IMR-90 (cell line): ENCODE measurements around the gene ASPN. TPM values are rescaled to one million over a fixed set of nuclear protein-coding genes. Genes with fewer than 3 reads are reported as not detected.

ENCODE experiments used
- ATAC-seq: fragments of 200-7000 bp; cut with Tn5 transposase; 2 replicates; pipeline ENCODE4 v1.9.1; 2020; ENCODE audit warnings: low read depth, mild to moderate bottlenecking, moderate library complexity
- BruUV-seq: library from RNA; stranded (reverse); fragments of 400-500 nt; replicated peaks from 2 replicates; lab custom pipeline; 2021; lab: Mats Ljungman, UMichigan
- CTCF ChIA-PET: fragments of 300-600 bp; formaldehyde crosslinking; extraction: SDS; loops from one replicate; lab custom pipeline; 2021; ENCODE audit warnings: antibody characterized with exemption; lab: Yijun Ruan, JAX
- POLR2A ChIA-PET: fragments of 300-600 bp; sonication (Branson Sonifier 250); formaldehyde crosslinking; loops from one replicate; lab custom pipeline; 2022; ENCODE audit warnings: antibody characterized with exemption; ENCODE audit not compliant: unreplicated experiment; lab: Charles Lee
- DNase-seq: peaks from one replicate; pipeline ENCODE4 v3.0.0; 2013
- H2AFZ ChIP-seq: replicated peaks from 2 replicates; pipeline ENCODE3; 2013; ENCODE audit warnings: low read length, mild to moderate bottlenecking; ENCODE audit not compliant: poor library complexity
- H2AK5ac ChIP-seq: 2 replicates; pipeline ENCODE4 v1.6.1; 2013; ENCODE audit warnings: low read depth, low read length, inconsistent platforms
- H2AK9ac ChIP-seq: replicated peaks from 2 replicates; pipeline ENCODE3; 2013; ENCODE audit warnings: mild to moderate bottlenecking, low read depth, low read length, moderate library complexity; ENCODE audit not compliant: poor library complexity
- H2BK120ac ChIP-seq: 2 replicates; pipeline ENCODE4 v1.6.1; 2013; ENCODE audit warnings: low read depth, low read length, inconsistent platforms
- H2BK15ac ChIP-seq: 3 replicates; pipeline ENCODE4 v1.6.1; 2013; ENCODE audit warnings: low read depth, low read length, inconsistent platforms
- H2BK20ac ChIP-seq: 2 replicates; pipeline ENCODE4 v1.6.1; 2013; ENCODE audit warnings: low read depth, mild to moderate bottlenecking, inconsistent platforms, low read length, moderate library complexity
- H2BK5ac ChIP-seq: 2 replicates; pipeline ENCODE4 v1.6.1; 2013; ENCODE audit warnings: mild to moderate bottlenecking, low read depth, low read length, inconsistent platforms; ENCODE audit not compliant: poor library complexity, severe bottlenecking
- H3K14ac ChIP-seq: replicated peaks from 2 replicates; pipeline ENCODE4 v1.6.1; 2013; ENCODE audit warnings: low read depth, low read length, inconsistent platforms
- H3K18ac ChIP-seq: 2 replicates; pipeline ENCODE4 v1.6.1; 2013; ENCODE audit warnings: low read depth, low read length, control low read depth
- H3K23ac ChIP-seq: 2 replicates; pipeline ENCODE4 v1.6.1; 2013; ENCODE audit warnings: low read depth, low read length, inconsistent platforms
- H3K27ac ChIP-seq: 2 replicates; pipeline ENCODE4 v1.5.1; 2013; ENCODE audit warnings: mild to moderate bottlenecking, control low read depth, low read length; ENCODE audit not compliant: insufficient read depth
- H3K27me3 ChIP-seq: 2 replicates; pipeline ENCODE4 v1.6.1; 2013; ENCODE audit warnings: low read length; ENCODE audit not compliant: control insufficient read depth, insufficient read depth
- H3K36me3 ChIP-seq: 2 replicates; pipeline ENCODE4 v1.6.1; 2013; ENCODE audit warnings: low read length, mixed read lengths; ENCODE audit not compliant: control insufficient read depth, insufficient read depth
- H3K4ac ChIP-seq: 2 replicates; pipeline ENCODE4 v1.6.1; 2013; ENCODE audit warnings: low read depth, low read length, inconsistent platforms
- H3K4me1 ChIP-seq: 2 replicates; pipeline ENCODE4 v1.6.1; 2013; ENCODE audit warnings: low read length, mixed read lengths; ENCODE audit not compliant: control insufficient read depth, insufficient read depth
- H3K4me2 ChIP-seq: 2 replicates; pipeline ENCODE4 v1.6.1; 2013; ENCODE audit warnings: low read depth, mild to moderate bottlenecking, control low read depth, low read length, moderate library complexity
- H3K4me3 ChIP-seq: 2 replicates; pipeline ENCODE4 v1.5.1; 2013; ENCODE audit warnings: low read depth, mild to moderate bottlenecking, control low read depth, low read length, moderate library complexity; ENCODE audit not compliant: insufficient read depth
- H3K56ac ChIP-seq: 2 replicates; pipeline ENCODE4 v1.6.1; 2013; ENCODE audit warnings: low read length, inconsistent platforms; ENCODE audit not compliant: insufficient read depth; ENCODE audit errors: extremely low read depth
- H3K79me1 ChIP-seq, 2 experiments: 2 replicates each; pipeline ENCODE4 v1.6.1; 2013; ENCODE audit warnings: low read length in 2 of 2, inconsistent platforms in 1 of 2, low read depth in 1 of 2
- H3K9ac ChIP-seq: 2 replicates; pipeline ENCODE4 v1.6.1; 2013; ENCODE audit warnings: low read depth, low read length, control low read depth
- H3K9me1 ChIP-seq: 2 replicates; pipeline ENCODE4 v1.6.1; 2013; ENCODE audit warnings: low read length, inconsistent platforms; ENCODE audit not compliant: insufficient read depth
- H3K9me3 ChIP-seq: 2 replicates; pipeline ENCODE4 v1.6.1; 2013; ENCODE audit warnings: low read length; ENCODE audit not compliant: control insufficient read depth, insufficient read depth
- H4K20me1 ChIP-seq: 2 replicates; pipeline ENCODE4 v1.6.1; 2013; ENCODE audit warnings: low read length, inconsistent platforms; ENCODE audit not compliant: insufficient read depth
- H4K5ac ChIP-seq: 2 replicates; pipeline ENCODE4 v1.6.1; 2013; ENCODE audit warnings: mild to moderate bottlenecking, low read depth, low read length, control low read depth
- H4K8ac ChIP-seq, 2 experiments: 2 replicates each; pipeline ENCODE4 v1.6.1; 2013; ENCODE audit warnings: low read depth in 2 of 2, low read length in 2 of 2, control low read depth in 1 of 2, inconsistent platforms in 1 of 2
- H4K91ac ChIP-seq: 2 replicates; pipeline ENCODE4 v1.6.1; 2013; ENCODE audit warnings: low read depth, low read length, inconsistent platforms; ENCODE audit not compliant: insufficient read depth
- ELK1 ChIP-seq: fragments of 150-350 bp; IDR thresholded peaks from 2 replicates; pipeline ENCODE4 v1.6.1; 2016; ENCODE audit warnings: low read depth, mild to moderate bottlenecking, low read length, moderate library complexity, borderline replicate concordance
- FOS ChIP-seq: fragments of 150-350 bp; IDR thresholded peaks from 2 replicates; pipeline ENCODE4 v1.6.1; 2016; ENCODE audit warnings: low read depth, low read length
- MAFK ChIP-seq: IDR thresholded peaks from 2 replicates; pipeline ENCODE4 v1.6.1; 2012; ENCODE audit warnings: low read depth, low read length, improper control_type of control experiment
- POLR2A ChIP-seq: IDR thresholded peaks from 2 replicates; pipeline ENCODE4 v1.6.1; 2012; ENCODE audit warnings: mild to moderate bottlenecking, low read depth, low read length
- RAD21 ChIP-seq: IDR thresholded peaks from 2 replicates; pipeline ENCODE4 v1.6.1; 2012; ENCODE audit warnings: low read length, improper control_type of control experiment
- SMC3 ChIP-seq: fragments of 150-350 bp; IDR thresholded peaks from 2 replicates; pipeline ENCODE4 v1.6.1; 2016; ENCODE audit warnings: low read depth, mild to moderate bottlenecking, antibody characterized with exemption, low read length, moderate library complexity
- WGBS, 2 experiments: methylation state at CpG; one replicate each; pipeline versions ENCODE4 v1.1.5 to v1.1.7; 2013; ENCODE audit warnings: missing lambda C conversion rate in 2 of 2; ENCODE audit not compliant: insufficient read length in 1 of 2; ENCODE audit errors: extremely low coverage in 2 of 2; 5-methylcytosine and 5-hydroxymethylcytosine counted together
- dilution Hi-C: fragments of 300-500 bp; cut with HindIII; formaldehyde crosslinking; loops from one replicate; pipeline ENCODE4 v1.14.3; 2018; ENCODE audit warnings: low sequenced_read_pairs; ENCODE audit not compliant: unreplicated experiment
- in situ Hi-C: fragments of 300-500 bp; cut with MboI; formaldehyde crosslinking; loops from 3 replicates; pipeline ENCODE4 v1.14.3; 2019; ENCODE audit warnings: low sequenced_read_pairs, inconsistent platforms, mixed read lengths
- intact Hi-C: fragments of 100-400 bp; cut with micrococcal nuclease; formaldehyde crosslinking; loops from 2 replicates; pipeline ENCODE4 v1.10.0; 2022
- polyA plus RNA-seq, 3 experiments: library from polyadenylated mRNA; depleted of rRNA; stranded (reverse); fragments of >200 nt; gene quantifications; 2 replicates each; pipeline ENCODE4 v1.2.3, GENCODE V29; 2012; ENCODE audit warnings: low replicate concordance in 1 of 3
- total RNA-seq: library from RNA; depleted of rRNA; stranded (reverse); fragments of >200 nt; gene quantifications from 2 replicates; pipeline ENCODE4 v1.2.3, GENCODE V29; 2012

The ASPN gene
- total and polyA plus RNA-seq, 2 of the 4 experiments (the other 2 are of a cell fraction): under 0.01 to 0.09 TPM

- ChIA-PET POLR2A (no interaction called here), CTCF (interaction anchor here (0.9 kb wide), 1 partner anchor 13 kb away, joined by 3 read pairs; no protein-coding TSS in a partner anchor)
- 81% methylated on average over 8 of the region's 9 CpGs; no CpG with 5 or more reads in 1 of the 2 experiments for WGBS, 2 experiments
- no peak overlapping the region for H3K4me3 ChIP-seq
- H4K20me1 ChIP-seq: no peaks in the 10 kb centered on the region
- TF ChIP-seq POLR2A: no peak
- peak; percentile 42; the same call in 1 of the 2 replicates for TF ChIP-seq MAFK
- no peak for TF ChIP-seq SMC3
- TF ChIP-seq FOS: no peak
- no peak for TF ChIP-seq RAD21
- no peak for TF ChIP-seq ELK1
- in situ Hi-C loops: no loop called here
- H2BK120ac ChIP-seq: peak overlapping the region; percentile 38; the same call in 1 of the 2 replicates
- H2AFZ ChIP-seq: no peak overlapping the region
- no peak overlapping the region for H3K27ac ChIP-seq
- H3K4me1 ChIP-seq: peaks cover 11% of the 10 kb centered on the region
- no peak overlapping the region for H3K4me2 ChIP-seq
- DNase-seq: no peak
- no peak overlapping the region for H4K8ac ChIP-seq
- no peaks in the 10 kb centered on the region for H3K27me3 ChIP-seq
- H3K14ac ChIP-seq: no peak overlapping the region
- dilution Hi-C loops: no loop called here
- no TSS peak for BruUV-seq
- H2BK15ac ChIP-seq: no peak overlapping the region
- H3K4ac ChIP-seq: no peak overlapping the region
- no peak overlapping the region for H3K56ac ChIP-seq
- H3K79me1 ChIP-seq: no peaks in the 10 kb centered on the region; a peak in 1 of 4 replicates
- intact Hi-C loops: no loop called here
- H3K23ac ChIP-seq: no peak overlapping the region; the same call in 1 of the 2 replicates
- H2AK5ac ChIP-seq: peak overlapping the region; percentile 1; the same call in 1 of the 2 replicates
- no peak overlapping the region for H4K5ac ChIP-seq
- H3K9me3 ChIP-seq: no peaks in the 10 kb centered on the region
- ATAC-seq: no peak
- H4K91ac ChIP-seq: no peak overlapping the region
- H2BK20ac ChIP-seq: no peak overlapping the region
- H3K18ac ChIP-seq: 0 out of 2 replicates have a peak overlapping the region, but pooled peaks have one; percentile 8
- no peak overlapping the region for H2AK9ac ChIP-seq
- no peak overlapping the region for H3K9ac ChIP-seq
- no peaks in the 10 kb centered on the region for H3K36me3 ChIP-seq
- H3K9me1 ChIP-seq: peaks cover 9% of the 10 kb centered on the region
- no peak overlapping the region for H2BK5ac ChIP-seq
Measured at GRCh38 chr9:92493749-92494387, 11.6 kb upstream of the ASPN start.
